ENCODE data around the gene DERL3.

The DERL3 gene

DNA sequence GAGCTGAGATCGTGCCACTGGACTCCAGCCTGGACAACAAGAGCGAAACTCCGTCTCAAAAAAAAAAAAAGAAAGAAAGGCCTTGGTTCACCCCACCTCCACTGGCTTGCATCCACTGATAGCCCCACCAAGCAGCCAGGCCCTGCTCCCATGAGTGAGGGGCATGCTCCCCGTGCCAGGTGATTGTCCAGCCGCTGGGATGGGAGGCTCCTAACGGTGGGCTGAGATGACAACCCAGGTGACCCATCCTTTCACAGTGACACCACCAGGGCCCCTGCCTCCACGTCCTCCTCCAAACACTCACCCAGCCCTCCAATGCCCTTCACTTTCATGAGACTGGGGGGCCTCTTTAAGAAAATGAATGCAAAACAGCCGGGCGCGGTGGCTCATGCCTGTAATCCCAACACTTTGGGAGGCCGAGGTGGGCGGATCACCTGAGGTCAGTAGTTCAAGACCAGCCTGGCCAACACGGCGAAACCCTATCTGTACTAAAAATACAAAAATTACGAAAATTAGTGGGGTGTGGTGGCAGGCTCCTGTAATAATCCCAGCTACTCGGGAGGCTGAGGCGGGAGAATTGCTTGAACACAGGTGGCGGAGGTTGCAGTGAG, 8.6 kb upstream of the DERL3 start:
- DNase-seq, result no peak

DNA sequence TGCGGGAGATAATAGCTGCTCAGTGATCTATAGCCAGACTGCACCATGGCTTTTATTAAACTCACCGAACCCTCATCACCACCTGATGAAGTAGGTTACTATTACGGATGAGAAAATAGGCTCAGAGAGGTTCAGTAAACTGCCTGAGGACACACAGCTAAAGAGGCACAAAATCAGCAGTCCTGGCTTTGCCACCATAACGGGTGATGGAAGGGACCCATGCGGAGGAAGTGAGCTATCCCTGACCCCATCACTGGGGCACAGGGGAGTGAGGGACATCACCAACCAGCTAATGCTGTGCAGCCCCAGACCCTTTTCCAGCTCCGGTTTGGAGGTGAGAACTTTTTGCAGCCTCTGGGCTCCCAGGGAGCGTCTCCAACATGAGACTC, 7.3 kb upstream of the DERL3 start:
- DNase-seq, result no peak

DNA sequence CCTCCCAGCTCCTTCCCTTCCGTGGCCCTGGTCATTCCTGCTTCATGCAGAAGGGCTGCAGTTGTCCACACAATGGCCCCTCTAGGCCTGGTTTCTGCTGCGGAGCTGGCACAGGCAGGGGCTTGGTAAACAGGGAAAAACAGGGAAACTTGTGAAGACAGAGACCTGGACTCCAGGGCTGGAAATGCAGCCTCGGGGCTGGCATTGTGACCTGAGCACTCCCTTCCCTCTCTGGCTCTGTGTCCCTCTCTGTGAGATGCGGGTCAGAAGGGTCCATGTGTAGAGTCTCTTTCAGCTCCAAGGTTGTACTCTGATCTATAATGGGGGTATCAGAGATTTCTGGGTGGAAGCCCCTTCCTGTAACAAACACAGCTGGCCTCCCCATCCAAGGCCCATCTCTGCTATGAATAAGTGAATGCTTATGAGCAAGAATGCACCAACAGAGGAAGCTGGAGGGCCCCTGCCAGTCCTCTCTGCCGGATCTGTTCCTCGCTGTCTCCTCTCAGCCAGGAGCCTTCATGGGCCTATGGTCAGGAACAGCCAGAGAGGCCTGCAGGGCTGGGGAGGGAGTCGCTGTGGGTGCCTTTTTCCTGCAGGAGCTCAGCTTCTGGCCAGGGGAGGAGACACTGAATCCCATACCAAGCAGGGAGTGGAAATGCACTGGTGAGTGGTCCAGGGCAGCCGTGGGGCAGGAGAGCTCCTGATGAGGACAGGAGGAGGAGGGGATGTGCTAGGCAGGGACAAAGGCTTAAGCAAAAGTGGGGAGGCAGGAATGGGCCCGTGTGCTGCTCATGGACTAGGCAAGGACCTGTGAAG, 6.7 kb upstream of the DERL3 start:
- no peak for DNase-seq

DNA sequence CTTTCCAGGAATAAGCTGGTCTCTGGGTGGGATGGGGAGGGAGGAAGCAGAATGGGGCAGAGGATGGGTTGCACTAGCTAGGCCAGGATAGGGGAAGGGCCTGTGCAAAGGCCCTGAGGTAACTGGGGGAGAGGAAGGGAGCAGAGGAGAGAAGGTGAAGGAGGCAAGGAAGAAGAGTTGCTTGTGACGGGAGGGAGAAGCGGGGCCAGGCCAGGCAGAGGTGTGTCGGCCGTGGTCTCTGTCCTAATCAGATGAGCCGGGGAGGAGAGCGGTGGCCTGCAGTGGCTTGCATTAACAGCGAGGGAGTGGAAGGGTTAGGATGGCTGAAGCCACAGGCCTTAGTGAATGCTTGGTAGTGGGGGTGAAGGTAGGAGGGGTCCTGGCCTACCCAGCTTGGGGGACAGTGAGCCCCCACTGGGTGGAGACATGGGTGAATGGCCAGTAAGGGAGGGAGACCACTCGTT, 6.0 kb upstream of the DERL3 start:
- no peak for DNase-seq

DNA sequence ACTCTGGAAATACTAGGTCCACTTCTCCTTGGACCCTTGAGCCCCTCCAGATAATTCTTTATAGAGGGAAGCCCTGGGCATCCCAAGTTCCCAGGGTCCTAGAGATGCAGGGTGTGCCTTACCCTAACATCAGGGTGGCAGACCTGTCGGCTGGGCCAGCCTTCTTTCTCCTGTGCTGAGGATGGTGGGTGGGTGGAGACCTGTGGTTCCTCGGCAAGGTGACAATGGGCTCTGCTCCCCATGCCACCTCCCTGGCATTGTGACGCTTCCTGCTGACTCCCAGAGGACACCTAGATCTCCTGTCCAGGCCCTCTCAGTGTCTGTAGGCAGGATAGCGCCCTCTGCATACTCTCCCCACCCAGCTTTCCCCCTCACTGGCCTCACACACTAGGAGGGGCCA, 3.8 kb upstream of the DERL3 start:
- no peak for DNase-seq

DNA sequence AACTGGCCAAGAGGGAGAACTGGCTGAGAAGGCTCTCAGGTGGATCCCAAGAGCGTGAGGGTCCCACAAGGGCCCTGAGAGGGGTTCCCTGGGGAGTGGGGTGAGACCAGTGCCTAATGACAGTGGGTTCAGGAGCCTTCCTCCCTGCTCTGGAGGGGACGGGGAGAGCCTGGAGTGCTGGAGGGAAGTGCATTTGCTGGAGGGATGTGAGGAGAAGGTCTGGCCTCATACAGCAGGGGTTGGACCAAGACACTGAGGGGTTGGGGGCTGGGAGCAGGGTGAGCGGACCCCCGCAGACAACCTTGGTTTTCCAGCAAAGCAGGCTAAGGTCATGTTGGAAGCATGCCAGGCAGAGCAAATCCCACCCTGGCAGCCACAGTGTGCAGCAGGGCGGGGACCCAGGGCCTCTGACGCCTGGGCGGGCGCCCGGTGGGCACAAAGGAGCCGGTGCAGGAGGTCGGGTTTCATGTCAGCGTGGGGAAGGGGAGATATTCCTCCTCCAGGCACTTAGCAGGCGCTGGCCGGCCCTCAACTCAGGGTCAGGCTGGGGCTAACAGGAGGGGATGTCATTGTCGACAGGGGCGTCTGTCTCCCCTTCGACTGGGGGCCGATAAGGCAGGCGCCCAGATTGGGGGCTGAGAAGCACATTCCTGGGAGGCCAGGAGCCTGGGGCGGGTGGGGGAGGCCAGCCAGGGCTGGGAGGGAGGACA, 3.1 kb upstream of the DERL3 start:
- no peak for DNase-seq

DNA sequence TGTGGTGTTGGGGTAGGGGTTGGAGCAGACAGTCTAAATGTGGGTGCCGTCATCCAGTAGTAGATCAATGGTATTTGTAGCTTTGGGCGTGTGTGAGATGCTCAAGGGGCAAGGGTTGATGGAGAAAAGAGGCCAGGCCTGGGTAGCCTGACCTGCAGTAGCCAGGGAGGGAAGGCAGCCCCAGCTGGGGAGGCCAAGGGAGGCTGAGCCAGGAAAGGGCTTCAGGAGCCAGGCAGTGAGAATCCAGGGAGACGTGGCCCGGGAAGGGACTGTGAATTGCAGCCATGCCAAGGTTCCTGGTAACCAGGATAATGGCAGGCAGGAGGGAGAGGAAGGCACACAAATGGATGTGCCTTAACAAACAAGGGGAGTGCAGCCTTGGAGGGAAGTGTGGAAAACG, 2.5 kb upstream of the DERL3 start:
- DNase-seq, result no peak

DNA sequence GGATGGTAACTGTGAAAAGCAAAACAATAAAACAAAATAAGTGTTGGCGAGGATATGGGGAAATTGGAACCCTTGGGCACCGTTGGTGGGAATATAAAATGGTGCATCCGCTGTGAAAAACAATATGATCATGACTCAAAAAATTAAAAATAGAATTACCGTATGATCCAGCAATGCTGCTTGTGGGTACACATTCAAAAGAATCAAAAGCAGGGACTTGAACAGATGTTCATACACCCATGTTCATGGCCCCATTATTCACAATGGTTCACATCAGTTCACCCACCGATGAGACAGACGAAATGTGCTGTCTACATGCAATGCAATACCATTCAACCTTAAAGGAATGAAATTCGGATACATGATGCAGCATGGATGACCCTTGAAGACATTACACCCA, 1.2 kb upstream of the DERL3 start:
- no peak for DNase-seq

DNA sequence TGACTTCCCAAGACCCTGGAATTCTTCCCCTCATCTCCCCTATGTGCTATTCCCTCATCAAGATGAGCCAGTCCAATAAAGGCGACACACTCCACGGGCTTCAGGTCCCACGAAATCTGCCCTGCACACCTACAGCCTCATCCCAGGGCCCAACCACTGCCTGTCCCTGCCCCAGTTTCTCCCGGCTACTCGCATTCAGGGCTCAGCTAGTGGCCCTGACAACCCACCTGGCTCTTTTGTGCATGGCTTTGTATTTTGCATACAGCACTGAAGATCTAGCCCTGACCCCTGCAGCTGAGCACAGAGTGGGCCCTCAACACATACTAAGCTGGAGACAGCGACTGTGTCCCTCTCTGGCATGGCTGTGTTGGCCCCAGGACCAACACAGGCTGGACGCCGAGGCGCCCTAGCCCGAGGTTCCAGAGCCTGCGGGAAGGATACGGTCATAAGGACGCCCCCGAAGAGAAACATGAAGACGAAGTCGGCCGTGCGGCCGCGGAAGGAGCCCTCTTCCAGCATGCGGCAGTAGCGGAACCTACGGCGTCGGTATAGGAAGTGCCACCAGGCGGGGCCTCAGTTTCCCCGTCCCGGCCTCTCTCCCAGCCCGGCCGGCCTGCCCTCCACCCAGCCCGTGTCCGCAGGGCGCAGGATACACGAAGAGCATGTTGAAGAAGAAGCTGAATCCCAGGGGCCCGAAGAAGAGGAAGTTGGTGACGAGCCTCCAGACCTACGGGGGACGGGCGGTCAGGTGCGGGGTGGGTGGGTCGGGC, 710 bp downstream of the DERL3 start:
- no peak for DNase-seq

DNA sequence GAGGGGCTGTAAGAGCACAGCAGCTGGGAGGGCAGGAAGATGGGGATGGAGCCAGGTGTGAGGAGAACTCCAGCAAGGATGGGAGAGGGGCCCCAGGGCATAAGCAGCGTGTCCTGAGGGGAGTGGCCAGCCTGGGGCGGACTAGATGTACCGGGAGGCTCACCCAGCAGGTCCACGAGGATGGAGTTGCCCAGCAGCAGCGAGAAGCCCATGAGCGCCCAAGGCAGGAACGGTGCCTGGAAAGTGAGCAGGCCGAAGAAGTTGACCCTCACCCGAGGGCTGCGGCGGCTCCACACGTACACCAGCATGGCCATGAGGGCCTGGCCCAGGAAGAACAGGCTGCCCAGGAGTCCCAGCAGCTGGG, 1.3 kb downstream of the DERL3 start:
- no peak for DNase-seq

DNA sequence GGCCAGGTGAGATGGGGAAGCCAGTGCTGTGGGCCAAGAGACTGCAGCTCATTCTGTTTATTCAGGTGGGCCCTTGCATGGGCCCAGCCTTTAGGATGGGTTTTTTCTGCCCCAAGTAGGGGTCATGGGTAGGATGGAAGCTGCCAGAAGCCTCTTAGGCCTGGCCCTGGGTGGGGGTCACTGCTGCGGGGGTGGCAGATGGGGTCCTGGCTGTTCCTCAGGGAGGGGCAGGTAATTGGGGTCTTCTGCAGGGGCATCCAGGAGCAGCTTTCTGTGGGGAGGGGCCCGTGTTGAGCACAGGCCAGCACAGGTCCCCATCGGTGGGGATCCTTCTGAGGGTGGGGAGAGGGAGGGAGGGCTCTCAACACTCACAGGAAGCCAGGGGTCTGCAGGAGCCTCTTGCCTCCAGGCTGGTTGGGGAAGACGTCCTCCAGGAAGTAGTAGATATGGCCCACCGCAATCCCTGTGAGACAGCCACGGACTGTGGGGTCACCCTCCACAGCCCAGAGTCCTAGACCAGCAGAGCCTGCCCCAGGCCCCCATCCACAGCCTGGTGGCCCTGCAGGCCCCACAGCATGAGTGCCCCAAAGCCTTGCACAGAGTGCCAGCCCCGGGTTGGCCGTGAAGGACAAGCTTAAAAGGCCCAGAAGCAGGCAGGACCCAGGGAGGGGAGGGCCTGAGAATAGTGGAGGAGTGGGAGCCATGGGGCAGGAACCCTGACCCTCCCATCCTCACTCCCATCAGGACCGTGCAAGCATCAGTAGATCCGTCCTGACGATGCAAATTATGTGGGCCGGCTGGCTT, 1.9 kb downstream of the DERL3 start:
- DNase-seq, result no peak

DNA sequence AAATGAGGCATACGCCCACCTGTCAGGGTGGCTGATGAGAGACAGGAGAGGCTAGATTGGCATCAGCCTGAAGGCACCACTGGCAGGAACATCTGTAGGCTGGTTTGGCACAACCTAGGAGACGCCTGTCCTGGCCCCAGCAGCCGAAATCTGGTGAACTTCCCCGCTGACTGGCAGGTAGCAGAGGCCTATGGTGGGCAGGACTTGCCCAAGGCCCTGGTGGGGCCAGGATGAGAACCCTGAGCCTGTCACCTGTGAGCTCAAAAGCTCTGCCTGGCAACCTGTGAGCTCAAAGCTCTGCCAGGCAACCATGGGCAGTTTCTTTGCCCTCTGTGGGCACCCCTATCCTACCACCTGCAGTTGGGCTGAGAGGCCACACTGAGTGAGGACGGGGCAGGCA, 2.5 kb downstream of the DERL3 start:
- DNase-seq, result no peak

DNA sequence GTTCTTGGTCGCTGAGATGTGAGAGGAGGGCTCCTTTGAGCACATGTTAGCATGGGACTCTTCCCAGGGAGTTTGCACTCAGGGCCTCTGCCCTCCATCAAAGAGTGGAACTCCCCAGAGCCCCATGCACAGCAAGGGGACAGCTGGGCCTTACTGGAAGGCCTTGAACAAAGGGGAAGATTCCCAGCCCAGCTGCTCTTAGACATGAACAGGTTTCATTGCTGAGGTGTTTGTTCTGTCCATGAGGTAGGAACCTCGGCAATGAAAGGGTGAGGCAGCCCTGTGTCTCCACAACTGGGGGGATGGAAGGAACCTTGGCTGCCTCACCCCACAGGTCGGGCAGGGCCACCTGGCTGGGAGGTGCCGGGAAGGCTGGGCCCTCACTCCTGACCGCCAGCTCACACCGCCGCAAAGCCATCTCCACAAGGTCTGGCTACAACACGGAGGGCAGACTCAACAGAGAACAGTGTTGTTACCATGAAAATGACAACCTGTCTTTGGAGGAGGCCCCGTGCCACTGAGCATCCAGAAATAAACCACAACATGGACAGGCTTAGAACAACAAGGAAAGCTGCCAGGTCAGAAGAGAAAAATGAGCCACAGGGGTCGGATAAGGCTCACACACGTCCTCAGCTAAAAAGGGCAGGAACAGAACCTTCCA, 3.2 kb downstream of the DERL3 start:
- DNase-seq, result no peak

DNA sequence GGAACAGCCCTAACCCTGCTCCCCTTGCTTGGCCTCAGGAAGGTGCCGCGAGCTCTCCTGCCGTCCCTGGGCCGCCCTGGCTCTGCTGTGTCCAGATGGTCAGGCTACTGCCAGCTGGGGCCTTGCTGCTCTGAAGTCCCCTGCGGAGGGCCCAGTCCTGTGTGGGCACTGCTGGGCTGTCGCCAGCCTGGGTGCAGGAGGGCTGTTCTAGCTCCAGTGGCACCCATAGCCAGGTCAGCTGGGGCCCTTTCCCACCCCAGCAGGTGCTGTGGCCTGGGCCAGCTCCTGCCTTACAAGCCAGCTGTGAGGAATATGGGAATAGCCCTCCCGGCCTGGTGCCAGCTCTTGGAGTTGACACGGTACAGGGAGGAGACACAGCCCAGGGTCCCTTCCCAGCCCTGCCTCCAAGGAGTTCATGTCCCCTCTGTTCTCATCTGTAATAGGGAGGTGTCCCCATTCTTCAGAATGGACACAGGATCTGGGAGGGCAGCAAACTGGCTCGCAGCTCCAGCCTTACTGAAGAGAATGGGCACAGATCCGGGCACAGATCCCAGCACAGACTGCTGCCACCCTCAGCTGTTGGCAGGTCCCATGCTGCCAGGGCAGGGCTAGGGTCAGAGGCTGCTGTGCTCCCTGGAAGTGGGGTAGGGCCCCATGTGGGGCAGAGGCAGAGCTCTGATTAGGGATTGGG, 3.9 kb downstream of the DERL3 start:
- DNase-seq, result no peak

DNA sequence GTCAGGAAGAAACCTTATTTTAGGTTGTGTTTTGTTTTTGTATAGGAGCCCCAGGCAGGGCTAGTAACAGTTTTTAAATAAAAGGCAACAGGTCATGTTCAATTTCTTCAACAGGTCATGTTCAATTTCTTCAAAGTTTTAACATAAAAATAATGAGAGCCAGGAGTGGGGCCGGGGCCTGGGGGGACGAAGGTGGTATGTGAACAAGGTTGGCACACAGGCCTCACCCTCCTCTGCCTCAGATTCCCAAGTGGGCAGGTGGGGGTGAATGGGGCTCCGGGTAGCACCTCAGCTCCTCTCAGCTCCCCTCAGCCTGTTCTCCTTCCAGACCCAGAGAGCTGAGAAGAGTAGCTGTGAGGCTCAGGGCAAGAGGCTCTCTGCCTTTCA, 4.4 kb downstream of the DERL3 start:
- no peak for DNase-seq

DNA sequence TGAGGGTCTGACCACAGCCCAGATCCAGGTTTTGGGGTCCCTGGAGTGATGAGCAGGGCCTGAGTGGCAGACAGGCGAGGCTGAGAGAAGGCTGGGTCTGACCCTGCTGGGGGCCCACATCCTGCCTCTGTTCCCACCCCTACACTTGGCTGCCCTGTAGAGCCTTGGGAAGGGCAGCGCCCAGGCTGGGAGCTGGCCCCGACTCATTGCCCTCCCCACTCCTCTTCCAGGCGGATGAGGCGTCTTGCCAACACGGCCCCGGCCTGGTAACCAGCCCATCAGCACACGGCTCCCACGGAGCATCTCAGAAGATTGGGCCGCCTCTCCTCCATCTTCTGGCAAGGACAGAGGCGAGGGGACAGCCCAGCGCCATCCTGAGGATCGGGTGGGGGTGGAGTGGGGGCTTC, 4.9 kb downstream of the DERL3 start:
- no peak for DNase-seq

DNA sequence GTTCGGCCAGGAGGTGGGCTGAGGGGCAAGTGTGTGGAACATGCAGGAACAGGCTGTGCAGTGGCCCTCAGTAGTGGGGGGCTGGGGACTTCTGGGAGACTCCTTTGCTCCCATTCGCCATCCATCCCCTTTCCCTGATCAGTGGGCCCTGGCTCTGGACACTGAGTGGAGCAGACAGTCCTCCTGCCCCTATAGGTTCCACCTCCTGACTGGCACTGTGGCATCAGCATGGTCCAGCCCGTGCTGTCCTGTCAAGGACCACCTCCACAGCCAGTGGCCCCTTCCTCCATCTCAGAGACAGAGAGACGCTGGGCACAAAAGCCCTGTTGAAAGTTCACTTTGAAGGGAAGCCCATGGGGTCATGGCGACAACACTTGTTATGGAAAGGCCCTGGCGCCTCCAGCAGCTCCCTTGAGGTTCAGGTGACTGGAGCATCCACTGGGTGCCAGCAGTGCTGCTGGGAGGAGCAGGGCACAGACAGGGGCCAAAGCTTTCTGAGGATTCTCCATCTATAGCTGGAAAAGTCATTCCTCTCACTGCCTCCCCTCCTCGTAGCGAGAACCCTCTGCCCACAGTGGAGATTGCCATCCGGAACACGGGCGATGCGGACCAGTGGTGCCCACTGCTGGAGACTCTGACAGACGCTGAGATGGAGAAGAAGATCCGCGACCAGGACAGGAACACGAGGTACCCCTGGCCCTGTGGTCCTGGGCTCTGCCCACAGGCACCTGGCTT, 5.6 kb downstream of the DERL3 start:
- no peak for DNase-seq

DNA sequence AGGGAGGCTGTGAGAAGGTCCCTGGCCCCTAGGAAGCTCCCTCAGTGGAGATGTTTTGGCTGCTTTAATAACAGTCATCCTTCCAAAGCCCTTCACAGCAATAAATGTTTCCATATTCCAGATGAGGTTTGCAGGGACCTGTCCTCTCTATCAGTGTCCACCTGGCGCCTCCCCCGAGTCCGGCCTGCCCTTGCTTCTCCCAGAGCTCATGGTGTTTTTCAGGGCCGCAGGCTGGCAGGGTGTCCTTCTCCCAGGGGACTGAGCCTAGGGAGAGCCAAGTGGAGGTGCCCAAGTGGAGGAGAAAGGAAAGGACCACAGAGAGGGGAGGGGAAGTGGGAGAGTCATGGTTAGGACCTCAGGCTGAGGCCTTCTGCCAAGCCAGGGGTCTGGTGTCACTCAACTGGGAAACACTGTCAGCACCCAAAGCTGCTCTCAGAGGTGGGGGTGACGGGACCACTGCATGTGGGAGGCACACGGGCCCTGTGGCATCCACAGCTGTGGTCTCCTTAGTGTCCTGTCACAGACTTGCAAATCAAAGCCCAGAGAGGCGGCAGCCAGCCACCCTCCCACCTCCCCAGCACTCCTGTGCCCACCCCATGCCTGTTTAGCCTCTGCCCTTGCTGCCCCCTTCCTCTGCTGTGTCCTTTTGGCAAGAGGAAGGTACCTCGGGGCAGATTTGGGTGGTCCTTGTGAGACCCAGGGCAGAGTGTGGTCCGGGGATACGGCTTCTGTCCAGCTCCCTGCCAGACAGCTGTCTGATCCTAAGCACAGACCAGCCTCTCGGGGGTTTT, 6.4 kb downstream of the DERL3 start:
- no peak for DNase-seq

DNA sequence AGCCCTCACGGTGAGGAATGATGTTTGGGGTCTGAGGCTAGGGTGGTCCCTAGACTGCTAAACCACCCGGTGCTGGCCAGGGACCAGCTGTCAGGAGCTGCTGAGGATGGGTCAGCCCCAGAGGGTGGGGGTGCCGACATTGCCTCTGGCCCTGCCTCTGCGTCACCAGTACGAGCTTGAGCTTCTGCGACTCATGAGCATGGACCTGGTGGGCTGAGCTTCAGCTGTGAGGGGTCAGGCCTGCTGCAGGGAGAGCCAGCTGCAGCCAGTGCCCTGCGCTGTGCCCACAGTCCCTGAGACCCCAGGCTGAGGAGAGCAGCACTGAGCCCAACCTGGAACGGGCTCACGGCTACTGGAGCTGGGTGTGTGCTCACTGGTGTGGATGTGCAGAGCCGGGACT, 7.0 kb downstream of the DERL3 start:
- no peak for DNase-seq

DNA sequence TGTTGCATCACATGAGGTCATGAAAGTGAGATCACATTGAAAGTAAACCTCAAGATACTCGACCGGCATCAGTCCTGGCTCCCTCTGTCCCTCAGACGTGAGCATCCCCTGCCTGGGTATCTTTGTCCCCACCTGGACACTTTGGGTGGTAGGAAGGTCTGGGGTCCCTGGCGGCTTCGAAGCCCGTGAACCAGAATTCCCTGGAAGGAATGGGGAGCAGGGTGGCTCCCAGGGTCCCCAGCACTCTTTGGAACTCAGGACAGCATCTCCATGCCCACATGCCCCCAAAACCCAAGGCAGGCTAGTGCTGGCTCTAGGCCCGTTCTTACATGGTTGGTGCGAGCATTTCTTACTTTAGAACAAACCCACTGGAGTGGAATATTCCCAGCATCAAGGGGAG, 7.5 kb downstream of the DERL3 start:
- DNase-seq, result no peak
